Vagina (tissue), 2 donors: ENCODE results near the gene CAPNS1.

Source experiments
- POLR2A ChIP-seq, 2 donors: fragments of 450-650 bp; IDR thresholded peaks; one replicate each; pipeline ENCODE4 v1.6.1; 2017; ENCODE audit warnings: antibody characterized with exemption in 2 of 2, mild to moderate bottlenecking in 2 of 2, moderate library complexity in 2 of 2
- POLR2AphosphoS5 ChIP-seq, 2 donors: sonication (generic); formaldehyde crosslinking; IDR thresholded peaks; one replicate each; pipeline ENCODE4 v1.9.0; 2017; ENCODE audit warnings: antibody characterized with exemption in 2 of 2, mild to moderate bottlenecking in 2 of 2, low read depth in 1 of 2; ENCODE audit not compliant: insufficient read depth in 1 of 2
- TF ChIP-seq, protein P1 (sequence below), 3 experiments: fragments of 450-650 bp in 2 of 3; fragments of 200-600 bp in 1 of 3; sonication (generic) in 1 of 3; IDR thresholded peaks; one replicate each; pipeline ENCODE4 v1.5.1; 2017 to 2019; ENCODE audit warnings: antibody characterized with exemption in 3 of 3, mild to moderate bottlenecking in 2 of 3, moderate library complexity in 2 of 3

DNA sequence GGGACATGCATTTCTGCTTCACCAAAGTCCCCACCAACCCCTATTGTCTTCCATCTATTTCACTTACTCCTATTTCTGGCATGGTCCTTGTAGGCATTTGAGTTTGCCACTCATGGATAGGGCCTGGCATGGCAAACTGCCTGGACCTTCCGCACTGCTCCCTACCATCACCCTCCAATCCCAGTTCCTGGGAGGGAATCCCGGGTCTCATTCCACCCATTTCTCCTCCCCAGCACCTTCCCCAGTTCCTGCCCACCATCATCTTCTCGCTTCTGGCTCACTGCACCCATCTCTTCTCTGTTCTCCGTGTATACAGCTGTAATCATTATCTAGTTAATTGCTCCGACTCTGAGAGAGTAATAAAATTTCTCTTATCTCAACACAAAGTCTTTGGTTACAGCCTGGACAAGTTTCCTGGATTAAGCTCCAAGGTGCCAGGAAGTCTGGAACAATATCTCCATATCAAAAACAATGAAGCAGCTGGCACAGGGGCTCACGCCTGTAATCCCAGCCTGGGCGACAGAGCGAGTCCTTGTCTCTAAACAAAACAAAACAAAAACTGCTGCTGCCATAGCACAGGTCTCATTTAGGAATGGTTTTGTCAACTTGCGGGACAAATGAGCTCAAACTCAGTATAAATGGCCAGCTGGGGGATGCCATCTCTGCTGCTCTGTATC is 29.4 kb downstream of the CAPNS1 start:
- TF ChIP-seq, protein P1, sequence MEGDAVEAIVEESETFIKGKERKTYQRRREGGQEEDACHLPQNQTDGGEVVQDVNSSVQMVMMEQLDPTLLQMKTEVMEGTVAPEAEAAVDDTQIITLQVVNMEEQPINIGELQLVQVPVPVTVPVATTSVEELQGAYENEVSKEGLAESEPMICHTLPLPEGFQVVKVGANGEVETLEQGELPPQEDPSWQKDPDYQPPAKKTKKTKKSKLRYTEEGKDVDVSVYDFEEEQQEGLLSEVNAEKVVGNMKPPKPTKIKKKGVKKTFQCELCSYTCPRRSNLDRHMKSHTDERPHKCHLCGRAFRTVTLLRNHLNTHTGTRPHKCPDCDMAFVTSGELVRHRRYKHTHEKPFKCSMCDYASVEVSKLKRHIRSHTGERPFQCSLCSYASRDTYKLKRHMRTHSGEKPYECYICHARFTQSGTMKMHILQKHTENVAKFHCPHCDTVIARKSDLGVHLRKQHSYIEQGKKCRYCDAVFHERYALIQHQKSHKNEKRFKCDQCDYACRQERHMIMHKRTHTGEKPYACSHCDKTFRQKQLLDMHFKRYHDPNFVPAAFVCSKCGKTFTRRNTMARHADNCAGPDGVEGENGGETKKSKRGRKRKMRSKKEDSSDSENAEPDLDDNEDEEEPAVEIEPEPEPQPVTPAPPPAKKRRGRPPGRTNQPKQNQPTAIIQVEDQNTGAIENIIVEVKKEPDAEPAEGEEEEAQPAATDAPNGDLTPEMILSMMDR (IDR thresholded peaks at IDR 0.05) = no peak
- TF ChIP-seq POLR2AphosphoS5 (IDR thresholded peaks at IDR 0.05; ENCODE audit: insufficient read depth in 1 of 2, low read depth in 1 of 2) (peak in 1 of 2 donors; percentile 50), POLR2A (IDR thresholded peaks at IDR 0.05) (no peak)
